Activated CD4-positive, alpha-beta T cell treated with anti-CD3 and anti-CD28 coated beads, Interleukin-2, Interleukin-4, amounts not matched to agents 100 ng/mL and 50 ng/mL, durations not matched to agents 16 hours and 8 hours (primary cell): ENCODE measurements around the gene DRC7.
"Not testable (repeated sequence)": the region's sequence is repeated elsewhere in the genome, so short reads cannot be mapped to it uniquely, and the experiment has no call there.

ENCODE experiments used
- DNase-seq: peaks from one replicate; pipeline ENCODE4 v3.0.0-alpha.2; 2020; ENCODE audit warnings: low spot score

The DRC7 gene

GRCh38 chr16:57658878-57659674 is 35.5 kb upstream of the DRC7 start:
- DNase-seq = no peak

- DNase-seq = no peak
Measured at GRCh38 chr16:57660715-57661463, 33.7 kb upstream of the DRC7 start.

DNA sequence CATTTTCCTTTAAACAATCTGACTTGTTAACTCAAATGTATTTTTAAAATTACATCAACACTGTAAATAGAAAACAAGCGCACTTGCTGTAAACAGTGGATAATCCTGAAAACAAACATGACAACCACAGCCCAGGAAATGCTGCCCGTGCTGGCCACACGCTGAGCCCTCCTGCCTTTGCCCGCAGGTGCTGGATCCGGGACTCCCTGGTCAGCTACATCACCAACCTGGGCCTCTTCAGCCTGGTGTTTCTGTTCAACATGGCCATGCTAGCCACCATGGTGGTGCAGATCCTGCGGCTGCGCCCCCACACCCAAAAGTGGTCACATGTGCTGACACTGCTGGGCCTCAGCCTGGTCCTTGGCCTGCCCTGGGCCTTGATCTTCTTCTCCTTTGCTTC is 33.1 kb upstream of the DRC7 start:
- DNase-seq = no peak

GRCh38 chr16:57661936-57662906 is 32.4 kb upstream of the DRC7 start:
- DNase-seq = no peak

- no peak for DNase-seq
Measured at GRCh38 chr16:57663436-57663835, 31.2 kb upstream of the DRC7 start.

DNA sequence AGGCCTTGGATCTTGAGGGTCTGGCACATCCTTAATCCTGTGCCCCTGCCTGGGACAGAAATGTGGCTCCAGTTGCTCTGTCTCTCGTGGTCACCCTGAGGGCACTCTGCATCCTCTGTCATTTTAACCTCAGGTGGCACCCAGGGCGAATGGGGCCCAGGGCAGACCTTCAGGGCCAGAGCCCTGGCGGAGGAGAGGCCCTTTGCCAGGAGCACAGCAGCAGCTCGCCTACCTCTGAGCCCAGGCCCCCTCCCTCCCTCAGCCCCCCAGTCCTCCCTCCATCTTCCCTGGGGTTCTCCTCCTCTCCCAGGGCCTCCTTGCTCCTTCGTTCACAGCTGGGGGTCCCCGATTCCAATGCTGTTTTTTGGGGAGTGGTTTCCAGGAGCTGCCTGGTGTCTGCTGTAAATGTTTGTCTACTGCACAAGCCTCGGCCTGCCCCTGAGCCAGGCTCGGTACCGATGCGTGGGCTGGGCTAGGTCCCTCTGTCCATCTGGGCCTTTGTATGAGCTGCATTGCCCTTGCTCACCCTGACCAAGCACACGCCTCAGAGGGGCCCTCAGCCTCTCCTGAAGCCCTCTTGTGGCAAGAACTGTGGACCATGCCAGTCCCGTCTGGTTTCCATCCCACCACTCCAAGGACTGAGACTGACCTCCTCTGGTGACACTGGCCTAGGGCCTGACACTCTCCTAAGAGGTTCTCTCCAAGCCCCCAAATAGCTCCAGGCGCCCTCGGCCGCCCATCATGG is 30.5 kb upstream of the DRC7 start:
- DNase-seq = no peak

- DNase-seq = no peak
Measured at GRCh38 chr16:57664662-57665025, 30.0 kb upstream of the DRC7 start.

DNA sequence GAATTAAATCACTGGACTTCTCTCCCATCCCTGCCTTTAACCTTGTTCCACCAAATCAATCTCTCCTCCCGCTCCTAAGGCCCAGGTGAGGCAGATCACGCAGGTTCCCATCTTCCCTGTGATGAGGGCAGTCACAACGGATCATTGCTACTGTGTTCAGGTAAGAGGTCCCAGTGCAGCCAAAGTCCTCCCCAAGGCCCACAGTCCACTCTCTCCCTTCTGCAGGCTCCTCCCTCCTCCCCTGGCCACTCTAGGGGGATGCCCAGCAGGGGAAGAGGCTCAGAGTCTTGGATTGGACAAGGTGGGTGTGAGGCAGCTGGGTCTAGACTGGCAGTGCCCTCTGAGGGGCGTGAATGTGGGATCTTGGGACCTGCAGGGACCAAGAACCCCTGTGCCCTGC is 29.1 kb upstream of the DRC7 start:
- no peak for DNase-seq

DNA sequence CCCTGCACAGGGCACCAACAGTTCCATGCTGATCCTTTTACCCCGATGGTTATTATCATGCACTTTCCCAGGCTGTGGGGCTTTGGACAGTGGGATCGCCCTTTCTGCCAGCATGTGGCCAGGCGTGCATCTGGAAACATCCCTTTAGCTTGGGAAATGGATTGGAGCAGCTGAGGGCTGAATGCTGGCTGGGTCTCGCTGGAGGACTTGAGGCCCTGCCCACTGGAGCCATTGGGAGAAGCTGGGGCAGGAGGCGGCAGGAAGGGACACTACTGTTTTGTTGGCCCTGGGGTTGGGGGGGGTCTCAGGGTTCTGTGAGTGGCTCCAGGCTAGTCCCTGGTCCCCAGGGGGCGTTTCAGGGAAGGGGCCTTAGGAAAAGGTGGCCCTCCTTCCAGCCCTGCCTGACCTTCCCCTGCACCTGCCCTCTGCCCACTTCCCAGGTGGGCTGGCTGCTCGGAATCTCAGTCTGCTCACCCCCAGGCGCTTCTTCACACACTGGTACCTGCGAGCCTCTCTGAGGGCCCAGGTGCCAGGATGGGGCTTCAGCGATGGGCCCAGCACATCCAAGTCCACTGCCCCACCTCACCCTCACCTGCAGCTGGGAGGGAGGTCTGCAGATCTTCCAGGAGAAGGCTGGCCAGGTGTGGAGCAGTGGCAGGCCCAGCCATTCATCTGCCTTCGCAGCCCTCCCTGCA is 28.1 kb upstream of the DRC7 start:
- DNase-seq = no peak

- no peak for DNase-seq
Measured at GRCh38 chr16:57667048-57667525, 27.5 kb upstream of the DRC7 start.

- DNase-seq = no peak
Measured at GRCh38 chr16:57667526-57668262, 26.9 kb upstream of the DRC7 start.

DNA sequence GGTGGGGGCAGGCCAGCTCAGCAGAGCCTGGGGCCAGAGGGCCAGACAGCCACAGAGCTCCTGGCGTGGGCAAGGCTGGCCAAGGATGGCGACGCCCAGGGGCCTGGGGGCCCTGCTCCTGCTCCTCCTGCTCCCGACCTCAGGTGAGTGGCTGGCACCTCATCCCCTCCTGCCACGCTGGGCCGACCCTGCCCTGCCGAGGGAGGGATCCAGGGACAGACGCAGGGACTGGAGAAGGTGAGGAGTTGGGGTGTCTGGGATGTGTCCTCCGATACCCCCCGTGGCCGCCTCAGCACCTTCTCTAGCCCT is 26.4 kb upstream of the DRC7 start, which contains the start of gene ADGRG3:
ADGRG3 (plus strand) TSS at position 44 of the 309 bp plus-strand sequence; CDS start at position 86, 42 bp downstream.
- no peak for DNase-seq

DNA sequence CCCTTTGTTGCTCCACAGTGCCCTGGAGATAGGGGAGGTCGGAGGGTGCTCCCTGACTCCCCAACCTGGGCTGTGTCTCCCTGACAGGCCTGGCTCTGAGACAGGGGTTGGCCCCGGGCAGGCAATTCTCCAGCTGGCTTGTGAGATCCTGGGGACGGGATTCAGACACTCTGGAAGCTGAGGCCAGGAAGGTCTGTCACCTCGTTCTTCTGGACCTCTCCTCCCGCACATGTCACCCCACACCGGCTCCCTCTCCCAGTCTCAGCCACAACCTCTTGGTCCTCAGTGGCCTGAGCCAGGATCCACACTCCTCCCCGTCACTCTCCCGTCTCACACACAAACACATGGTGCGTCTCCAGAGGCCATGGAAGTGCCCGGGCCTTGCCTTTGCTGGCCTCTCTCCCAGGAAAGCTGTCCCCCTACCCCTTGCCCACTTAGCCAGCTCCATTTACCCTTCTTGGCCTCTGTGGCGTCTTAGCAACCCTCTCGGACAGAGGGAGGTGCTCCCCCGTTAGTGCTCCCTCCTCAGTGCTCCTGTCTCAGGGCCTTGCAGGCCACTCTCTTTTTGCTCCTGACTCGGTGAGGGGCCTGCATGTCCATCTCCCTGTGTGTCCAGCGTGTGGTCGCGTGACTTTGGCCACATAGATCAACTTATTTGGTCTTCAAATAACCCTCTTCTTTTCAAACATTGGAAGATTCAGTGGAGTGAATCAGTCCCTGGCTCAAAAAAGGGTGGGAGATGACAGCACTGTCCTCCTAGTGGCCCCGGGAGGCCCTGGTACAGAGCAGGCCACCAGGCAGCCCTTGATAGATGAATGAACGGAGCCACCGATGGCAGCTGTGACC is 25.8 kb upstream of the DRC7 start:
- no peak for DNase-seq

DNA sequence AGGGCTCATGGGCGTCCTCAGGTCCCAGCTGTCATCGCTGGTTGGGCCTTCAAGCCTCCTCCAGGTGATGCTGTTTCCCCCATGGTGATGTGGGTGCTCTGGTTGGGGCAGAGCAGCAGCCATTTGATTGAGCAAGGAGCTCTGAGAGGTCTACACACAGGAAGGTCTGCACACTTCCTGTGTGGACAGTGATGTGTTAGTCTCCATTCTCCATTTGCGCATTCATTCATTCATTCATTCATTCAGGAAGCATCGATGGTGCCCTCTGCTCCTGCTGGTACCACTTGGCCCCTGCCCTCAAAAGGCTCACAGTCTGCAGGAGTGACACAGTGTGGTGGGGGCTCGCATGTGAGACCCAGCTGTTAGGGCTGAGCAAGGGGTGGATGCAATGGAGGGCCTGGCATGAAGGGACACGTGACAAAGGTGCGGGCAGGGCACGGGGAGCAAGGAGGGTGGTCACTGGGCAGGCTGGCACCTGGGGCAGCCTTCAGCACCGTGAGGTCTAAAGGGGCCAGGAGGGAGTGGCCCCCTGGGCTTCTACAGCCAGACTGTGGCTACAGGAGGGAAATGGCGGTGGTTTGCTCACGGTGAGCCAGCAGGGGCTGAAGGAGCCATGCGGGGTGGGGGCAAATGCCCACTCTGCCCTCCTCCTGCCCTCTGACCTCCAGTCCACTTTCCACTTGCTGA is 25.0 kb upstream of the DRC7 start:
- no peak for DNase-seq

DNA sequence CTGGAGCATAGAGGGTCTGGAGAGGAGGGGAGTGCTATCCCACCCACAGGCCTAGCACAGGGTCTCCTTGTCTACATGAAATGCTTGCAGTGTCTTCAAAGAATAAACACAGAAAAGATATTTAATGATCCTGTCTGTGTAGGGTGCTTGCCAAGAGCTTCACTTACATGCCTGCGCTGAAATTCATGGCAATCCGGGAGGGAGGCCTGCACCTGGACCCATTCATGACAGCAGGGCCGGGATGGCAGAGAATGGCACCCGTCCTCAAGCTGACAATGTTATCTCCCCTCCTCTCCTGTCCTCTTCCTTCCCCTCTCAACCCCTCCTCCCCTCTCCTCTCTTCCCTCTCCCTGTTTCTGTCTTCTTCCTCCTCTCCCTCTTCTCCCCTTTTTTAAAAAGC is 24.4 kb upstream of the DRC7 start:
- DNase-seq = no peak

GRCh38 chr16:57671451-57671850 is 23.2 kb upstream of the DRC7 start:
- not testable (repeated sequence) for DNase-seq

DNA sequence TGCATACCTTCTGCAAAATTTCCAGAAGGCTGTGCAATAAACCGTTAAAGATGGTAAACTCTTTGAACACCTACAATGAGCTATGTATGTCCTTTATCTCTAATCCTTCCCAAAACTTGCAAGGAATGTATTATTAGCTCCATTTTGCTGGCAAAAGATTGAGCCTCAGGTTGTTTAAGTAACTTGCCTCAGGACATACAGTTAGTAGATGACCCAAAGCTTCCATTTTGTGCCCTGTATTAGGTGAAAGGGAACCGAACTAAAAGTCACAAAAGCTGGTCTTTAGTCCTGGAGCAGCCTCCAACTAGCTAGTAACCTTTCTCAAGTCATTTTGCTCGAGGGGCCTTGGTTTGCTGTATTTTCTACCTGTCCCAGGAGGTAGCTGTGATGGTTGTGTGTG is 22.2 kb upstream of the DRC7 start:
- no peak for DNase-seq

DNA sequence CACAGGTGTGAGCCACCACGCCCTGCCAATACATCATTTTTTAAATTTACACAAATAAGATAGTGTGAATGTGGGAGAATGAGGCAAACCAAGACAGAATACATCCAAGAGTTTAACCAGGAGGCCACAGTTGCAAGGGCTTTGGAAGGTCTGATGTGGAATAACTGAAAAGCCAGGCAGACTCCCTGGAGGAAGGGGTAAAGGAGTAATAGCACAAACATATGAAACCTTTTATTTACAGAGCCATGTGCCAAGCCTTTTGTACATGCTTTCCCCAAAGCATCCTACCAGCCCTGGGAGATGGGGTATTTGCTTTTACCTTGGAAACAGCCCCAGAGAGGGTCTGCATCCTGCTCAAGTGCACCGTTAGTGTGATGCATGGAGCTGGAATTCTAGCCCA is 21.8 kb upstream of the DRC7 start:
- DNase-seq = no peak
